Neural progenitor cell (in vitro differentiated cells): Measurements from ENCODE around the gene LHX2. TPM values are rescaled to one million over a fixed set of nuclear protein-coding genes. Genes with fewer than 3 reads are reported as not detected.

ENCODE experiments used
- DNase-seq: peaks from one replicate; pipeline ENCODE4 v3.0.0-alpha.2; 2016; ENCODE audit warnings: low spot score
- H2AFZ ChIP-seq: fragments of 200-600 bp; sonication (generic); replicated peaks from 2 replicates; pipeline ENCODE4 v1.6.1; 2016; ENCODE audit warnings: antibody characterized with exemption
- H3F3A ChIP-seq: fragments of 200-600 bp; sonication (generic); 2 replicates; pipeline ENCODE4 v1.6.1; 2016; ENCODE audit warnings: antibody characterized with exemption, low read depth
- H3K27ac ChIP-seq: fragments of 200-600 bp; sonication (generic); 2 replicates; pipeline ENCODE4 v1.5.1; 2016; ENCODE audit warnings: mild to moderate bottlenecking
- H3K27me3 ChIP-seq: fragments of 200-600 bp; sonication (generic); 2 replicates; pipeline ENCODE4 v1.6.1; 2016; ENCODE audit warnings: mild to moderate bottlenecking, moderate library complexity
- H3K36me3 ChIP-seq: fragments of 200-600 bp; sonication (generic); 2 replicates; pipeline ENCODE4 v1.5.1; 2016
- H3K4me1 ChIP-seq: fragments of 200-600 bp; sonication (generic); 2 replicates; pipeline ENCODE4 v1.6.1; 2016; ENCODE audit warnings: mixed run types
- H3K4me2 ChIP-seq: fragments of 200-600 bp; sonication (generic); 2 replicates; pipeline ENCODE4 v1.6.1; 2016
- H3K4me3 ChIP-seq: fragments of 200-600 bp; sonication (generic); 2 replicates; pipeline ENCODE4 v1.5.1; 2016
- H3K79me2 ChIP-seq: fragments of 200-600 bp; sonication (generic); 2 replicates; pipeline ENCODE4 v1.6.1; 2016; ENCODE audit warnings: low read depth
- H3K9ac ChIP-seq: fragments of 200-600 bp; sonication (generic); 2 replicates; pipeline ENCODE4 v1.6.1; 2016
- H3K9me3 ChIP-seq: fragments of 200-600 bp; sonication (generic); 2 replicates; pipeline ENCODE4 v1.5.1; 2016; ENCODE audit warnings: low read depth
- H4K20me1 ChIP-seq: fragments of 200-600 bp; sonication (generic); 2 replicates; pipeline ENCODE4 v1.6.1; 2016; ENCODE audit warnings: low read depth
- H3K27ac Mint-ChIP-seq: 3 replicates; pipeline ENCODE4 v1.8.0; 2021; ENCODE audit warnings: mixed read lengths
- H3K27me3 Mint-ChIP-seq: 2 replicates; pipeline ENCODE4 v1.8.0; 2022; ENCODE audit warnings: low read depth, mild to moderate bottlenecking, inconsistent platforms, moderate library complexity, mixed read lengths; ENCODE audit not compliant: insufficient read depth
- H3K36me3 Mint-ChIP-seq: 3 replicates; pipeline ENCODE4 v1.8.0; 2021; ENCODE audit warnings: mixed read lengths
- H3K4me1 Mint-ChIP-seq: 3 replicates; pipeline ENCODE4 v1.8.0; 2021; ENCODE audit warnings: mixed read lengths
- H3K4me3 Mint-ChIP-seq: 3 replicates; pipeline ENCODE4 v1.8.0; 2021; ENCODE audit warnings: mild to moderate bottlenecking, moderate library complexity, mixed read lengths
- H3K9me3 Mint-ChIP-seq: 3 replicates; pipeline ENCODE4 v1.8.0; 2020; ENCODE audit warnings: mixed read lengths
- CTCF ChIP-seq: fragments of 200-600 bp; sonication (generic); IDR thresholded peaks from 2 replicates; pipeline ENCODE4 v1.5.1; 2017; ENCODE audit warnings: antibody characterized with exemption, mild to moderate bottlenecking
- EZH2 ChIP-seq: fragments of 200-600 bp; sonication (generic); IDR thresholded peaks from 2 replicates; pipeline ENCODE4 v1.6.1; 2017; ENCODE audit warnings: antibody characterized with exemption, mild to moderate bottlenecking, moderate library complexity
- EZH2phosphoT487 ChIP-seq: fragments of 200-600 bp; sonication (generic); IDR thresholded peaks from 2 replicates; pipeline ENCODE4 v1.6.1; 2017; ENCODE audit warnings: antibody characterized with exemption
- total RNA-seq: library from RNA; depleted of rRNA; stranded (reverse); fragments of >200 nt; gene quantifications from 2 replicates; pipeline ENCODE4 v1.2.3, GENCODE V29; 2015; ENCODE audit warnings: low replicate concordance

LHX2 gene
- total RNA-seq, 1 donor from 2014 or later: 36.3 TPM

GRCh38 chr9:123967323-123967722, 44.2 kb upstream of the LHX2 start:
- no peak overlapping the region for H3K27ac ChIP-seq
- DNase-seq: no peak
- no peak overlapping the region for H3K4me2 ChIP-seq
- H3K79me2 ChIP-seq: no peaks in the 10 kb centered on the region
- no peak overlapping the region for H3K9ac ChIP-seq
- H3K4me3 ChIP-seq: no peak overlapping the region
- TF ChIP-seq CTCF: no peak
- TF ChIP-seq EZH2phosphoT487: no peak
- TF ChIP-seq EZH2: no peak
- H4K20me1 ChIP-seq: no peaks in the 10 kb centered on the region
- Mint-ChIP-seq H3K9me3 (no peaks in the 10 kb centered on the region), H3K27me3 (no peaks in the 10 kb centered on the region), H3K4me1 (no peaks in the 10 kb centered on the region), H3K36me3 (no peaks in the 10 kb centered on the region), H3K27ac (no peak overlapping the region), H3K4me3 (no peak overlapping the region)
- H3K36me3 ChIP-seq: no peaks in the 10 kb centered on the region
- no peaks in the 10 kb centered on the region for H3K9me3 ChIP-seq
- H3F3A ChIP-seq: peaks cover 7% of the 10 kb centered on the region
- H3K4me1 ChIP-seq: no peaks in the 10 kb centered on the region
- H3K27me3 ChIP-seq: no peaks in the 10 kb centered on the region
- H2AFZ ChIP-seq: no peak overlapping the region

- Histone ChIP-seq H3K36me3 (no peaks in the 10 kb centered on the region), H3K27me3 (peaks cover 11% of the 10 kb centered on the region), H3K9me3 (no peaks in the 10 kb centered on the region), H4K20me1 (no peaks in the 10 kb centered on the region), H3K4me3 (no peak overlapping the region), H2AFZ (no peak overlapping the region), H3F3A (peaks cover 26% of the 10 kb centered on the region), H3K27ac (no peak overlapping the region), H3K9ac (no peak overlapping the region), H3K4me1 (no peaks in the 10 kb centered on the region), H3K79me2 (no peaks in the 10 kb centered on the region), H3K4me2 (no peak overlapping the region)
- Mint-ChIP-seq H3K27ac (no peak overlapping the region), H3K27me3 (no peaks in the 10 kb centered on the region), H3K36me3 (no peaks in the 10 kb centered on the region), H3K9me3 (no peaks in the 10 kb centered on the region), H3K4me3 (no peak overlapping the region), H3K4me1 (no peaks in the 10 kb centered on the region)
- no peak for DNase-seq
- no peak for TF ChIP-seq CTCF
- no peak for TF ChIP-seq EZH2
- no peak for TF ChIP-seq EZH2phosphoT487
Observed at GRCh38 chr9:123972618-123973017, 39.0 kb upstream of the LHX2 start.

GRCh38 chr9:123973590-123974223, 37.9 kb upstream of the LHX2 start:
- H3F3A ChIP-seq: peaks cover 26% of the 10 kb centered on the region
- no peak for DNase-seq
- no peaks in the 10 kb centered on the region for H4K20me1 ChIP-seq
- no peak overlapping the region for H3K4me2 ChIP-seq
- H2AFZ ChIP-seq: no peak overlapping the region
- no peaks in the 10 kb centered on the region for H3K36me3 Mint-ChIP-seq
- H3K4me3 Mint-ChIP-seq: no peak overlapping the region
- no peak overlapping the region for H3K9ac ChIP-seq
- no peak for TF ChIP-seq EZH2
- TF ChIP-seq EZH2phosphoT487: no peak
- TF ChIP-seq CTCF: no peak
- no peak overlapping the region for H3K27ac Mint-ChIP-seq
- no peaks in the 10 kb centered on the region for H3K79me2 ChIP-seq
- H3K27me3 Mint-ChIP-seq: no peaks in the 10 kb centered on the region
- no peak overlapping the region for H3K27ac ChIP-seq
- H3K27me3 ChIP-seq: peaks cover 11% of the 10 kb centered on the region
- H3K4me1 ChIP-seq: no peaks in the 10 kb centered on the region
- no peaks in the 10 kb centered on the region for H3K4me1 Mint-ChIP-seq
- no peaks in the 10 kb centered on the region for H3K36me3 ChIP-seq
- no peaks in the 10 kb centered on the region for H3K9me3 ChIP-seq
- no peak overlapping the region for H3K4me3 ChIP-seq
- H3K9me3 Mint-ChIP-seq: no peaks in the 10 kb centered on the region
